ENCODE results near the gene DTNB.

GRCh38 chr2:25358249-25358815, 315.0 kb downstream of the DTNB start:
- TF ChIP-seq CTCF (IDR thresholded peaks at IDR 0.05; ENCODE audit: extremely low read depth in 1 of 2, insufficient read depth in 1 of 2, low read depth in 1 of 2, low read length in 2 of 2) (no peak), EZH2 (IDR thresholded peaks at IDR 0.05; ENCODE audit: borderline replicate concordance, low read depth, low read length, severe bottlenecking) (no peak), POLR2AphosphoS5 (IDR thresholded peaks at IDR 0.05; ENCODE audit: insufficient read depth, low read depth, low read length) (no peak), POLR2A (IDR thresholded peaks at IDR 0.05; ENCODE audit: low read depth, low read length) (no peak), MYC (IDR thresholded peaks at IDR 0.05; ENCODE audit: low read depth, low read length) (no peak), MAX (IDR thresholded peaks at IDR 0.05; ENCODE audit: insufficient read depth, insufficient read length) (no peak), JUN (IDR thresholded peaks at IDR 0.05; ENCODE audit: borderline replicate concordance, insufficient read depth, insufficient read length, low read depth) (no peak), FOS (IDR thresholded peaks at IDR 0.05; ENCODE audit: borderline replicate concordance, insufficient read depth, low read length) (no peak)
